ENCODE results near the gene IFIT1.
"Not testable (repeated sequence)": the region's sequence is repeated elsewhere in the genome, so short reads cannot be mapped to it uniquely, and the experiment has no call there.

IFIT1 gene

GRCh38 chr10:89364531-89364930 is 27.9 kb upstream of the IFIT1 start:
- DNase-seq (ENCODE audit: low read depth in 2 of 2), result no peak

GRCh38 chr10:89367529-89367928 is 24.9 kb upstream of the IFIT1 start:
- DNase-seq (ENCODE audit: low read depth in 2 of 2), result no peak

GRCh38 chr10:89368129-89368528 is 24.3 kb upstream of the IFIT1 start:
- DNase-seq (ENCODE audit: low read depth in 2 of 2), result no peak

- DNase-seq (ENCODE audit: low read depth in 2 of 2), result no peak
Measured at GRCh38 chr10:89369156-89370105, 23.0 kb upstream of the IFIT1 start.

- DNase-seq (ENCODE audit: low read depth in 2 of 2), result no peak
Measured at GRCh38 chr10:89371079-89371478, 21.3 kb upstream of the IFIT1 start.

GRCh38 chr10:89371987-89372386 is 20.4 kb upstream of the IFIT1 start:
- DNase-seq (ENCODE audit: low read depth in 2 of 2), result no peak

- DNase-seq (ENCODE audit: low read depth in 2 of 2), result peak in 1 of 2 experiments; percentile 54
Measured at GRCh38 chr10:89373916-89374711, 18.3 kb upstream of the IFIT1 start.

GRCh38 chr10:89374713-89375141 is 17.7 kb upstream of the IFIT1 start:
- no peak for DNase-seq (ENCODE audit: low read depth in 2 of 2)

GRCh38 chr10:89377705-89378637 is 14.5 kb upstream of the IFIT1 start, which contains the start of gene IFIT1B:
Gene IFIT1B (plus strand): TSS chr10:89378056. CDS start chr10:89378136, 80 bp downstream.
- DNase-seq (ENCODE audit: low read depth in 2 of 2), result no peak

- DNase-seq (ENCODE audit: low read depth in 2 of 2), result no peak
Measured at GRCh38 chr10:89379103-89379502, 13.3 kb upstream of the IFIT1 start.

- DNase-seq (ENCODE audit: low read depth in 2 of 2), result no peak
Measured at GRCh38 chr10:89382757-89383156, 9.7 kb upstream of the IFIT1 start.

GRCh38 chr10:89384474-89385340 is 7.7 kb upstream of the IFIT1 start:
- no peak for DNase-seq (ENCODE audit: low read depth in 2 of 2)

- DNase-seq (ENCODE audit: low read depth in 2 of 2), result no peak
Measured at GRCh38 chr10:89388806-89389205, 3.6 kb upstream of the IFIT1 start.

GRCh38 chr10:89389254-89389653 is 3.2 kb upstream of the IFIT1 start:
- DNase-seq (ENCODE audit: low read depth in 2 of 2), result no peak

GRCh38 chr10:89390476-89391225 is 1.8 kb upstream of the IFIT1 start:
- DNase-seq (ENCODE audit: low read depth in 2 of 2), result no peak

- DNase-seq (ENCODE audit: low read depth in 2 of 2), result not testable (repeated sequence)
Measured at GRCh38 chr10:89391226-89391576, 1.2 kb upstream of the IFIT1 start.

GRCh38 chr10:89392974-89393373 is 551 bp downstream of the IFIT1 start:
- DNase-seq (ENCODE audit: low read depth in 2 of 2), result peak; percentile 69 to 74

GRCh38 chr10:89393898-89394297 is 1.5 kb downstream of the IFIT1 start:
- DNase-seq (ENCODE audit: low read depth in 2 of 2), result no peak

- no peak for DNase-seq (ENCODE audit: low read depth in 2 of 2)
Measured at GRCh38 chr10:89395141-89395540, 2.7 kb downstream of the IFIT1 start.

Data from fibroblast of skin of left biceps (primary cell).